GM23248 (cell line): ENCODE measurements around the gene XIST. TPM values are rescaled to one million over a fixed set of nuclear protein-coding genes. Genes with fewer than 3 reads are reported as not detected.

Experiments used
- DNase-seq: peaks from one replicate; pipeline ENCODE4 v3.0.0-alpha.2; 2015
- H2AFZ ChIP-seq: fragments of 200-600 bp; sonication (generic); 2 replicates; pipeline ENCODE4 v1.6.1; 2016; ENCODE audit warnings: antibody characterized with exemption
- H3F3A ChIP-seq: fragments of 200-600 bp; sonication (generic); 2 replicates; pipeline ENCODE4 v1.6.1; 2016; ENCODE audit warnings: mild to moderate bottlenecking, antibody characterized with exemption, mixed run types; ENCODE audit not compliant: insufficient read depth
- H3K27ac ChIP-seq: fragments of 200-600 bp; sonication (generic); 2 replicates; pipeline ENCODE4 v1.5.1; 2016; ENCODE audit warnings: mild to moderate bottlenecking
- H3K27me3 ChIP-seq: fragments of 200-600 bp; sonication (generic); replicated peaks from 2 replicates; pipeline ENCODE4 v1.6.1; 2016; ENCODE audit warnings: mild to moderate bottlenecking; ENCODE audit not compliant: insufficient read depth
- H3K36me3 ChIP-seq: fragments of 200-600 bp; sonication (generic); 2 replicates; pipeline ENCODE4 v1.6.1; 2016; ENCODE audit warnings: low read depth, mild to moderate bottlenecking
- H3K4me1 ChIP-seq: fragments of 200-600 bp; sonication (generic); 2 replicates; pipeline ENCODE4 v1.6.1; 2016; ENCODE audit warnings: mild to moderate bottlenecking; ENCODE audit not compliant: insufficient read depth
- H3K4me2 ChIP-seq: fragments of 200-600 bp; sonication (generic); one replicate; pipeline ENCODE4 v1.6.1; 2016; ENCODE audit warnings: mild to moderate bottlenecking; ENCODE audit not compliant: unreplicated experiment
- H3K4me3 ChIP-seq: fragments of 200-600 bp; sonication (generic); 2 replicates; pipeline ENCODE4 v1.5.1; 2016; ENCODE audit warnings: mild to moderate bottlenecking
- H3K79me2 ChIP-seq: fragments of 200-600 bp; sonication (generic); 2 replicates; pipeline ENCODE4 v1.6.1; 2016; ENCODE audit warnings: mild to moderate bottlenecking; ENCODE audit not compliant: insufficient read depth
- H3K9ac ChIP-seq: fragments of 200-600 bp; sonication (generic); 2 replicates; pipeline ENCODE4 v1.6.1; 2016; ENCODE audit warnings: mild to moderate bottlenecking
- H3K9me2 ChIP-seq: fragments of 200-600 bp; sonication (generic); 2 replicates; pipeline ENCODE4 v1.6.1; 2016; ENCODE audit warnings: mixed run types, mild to moderate bottlenecking, moderate library complexity; ENCODE audit not compliant: insufficient read depth
- H3K9me3 ChIP-seq: fragments of 200-600 bp; sonication (generic); one replicate; pipeline ENCODE4 v1.6.1; 2017; ENCODE audit warnings: low read depth
- H4K20me1 ChIP-seq: fragments of 200-600 bp; sonication (generic); 2 replicates; pipeline ENCODE4 v1.6.0; 2016; ENCODE audit not compliant: insufficient read depth
- EZH2 ChIP-seq: fragments of 200-600 bp; sonication (generic); IDR thresholded peaks from 2 replicates; pipeline ENCODE4 v1.6.1; 2018; ENCODE audit warnings: antibody characterized with exemption, mild to moderate bottlenecking; ENCODE audit not compliant: insufficient read depth, poor library complexity, severe bottlenecking
- EZH2phosphoT487 ChIP-seq: fragments of 200-600 bp; sonication (generic); IDR thresholded peaks from 2 replicates; pipeline ENCODE4 v1.6.1; 2018; ENCODE audit warnings: antibody characterized with exemption, moderate library complexity, mild to moderate bottlenecking, low read depth; ENCODE audit not compliant: insufficient read depth
- WGBS, 2 experiments: methylation state at CpG; one replicate each; pipeline ENCODE4 v1.1.6; 2015 to 2017; ENCODE audit warnings: low lambda C conversion rate in 2 of 2, low coverage in 1 of 2; ENCODE audit errors: missing lambda C conversion rate in 2 of 2; 5-methylcytosine and 5-hydroxymethylcytosine counted together
- in situ Hi-C: fragments of 300-500 bp; cut with MboI; formaldehyde crosslinking; loops from 2 replicates; pipeline ENCODE4 v1.15.0; 2020
- polyA plus RNA-seq: library from polyadenylated mRNA; unstranded; fragments of >200 nt; fragmentation: Nextera tagmentation; extraction: Ambion mirVana; gene quantifications from 2 replicates; pipeline ENCODE4 v1.2.1, GENCODE V29; 2016
- total RNA-seq: library from RNA; depleted of rRNA; stranded (reverse); fragments of >200 nt; shearing (Covaris generic); gene quantifications from 2 replicates; pipeline ENCODE4 v1.2.3, GENCODE V29; 2014

Gene XIST
- total and polyA plus RNA-seq, 2 experiments from 2014 or later, result not detected

- Histone ChIP-seq H3K4me3 (no peak overlapping the region), H3F3A (no peaks in the 10 kb centered on the region), H3K27me3 (no peaks in the 10 kb centered on the region), H2AFZ (no peak overlapping the region), H4K20me1 (no peaks in the 10 kb centered on the region), H3K4me1 (no peaks in the 10 kb centered on the region), H3K9ac (no peak overlapping the region), H3K9me3 (no peaks in the 10 kb centered on the region), H3K36me3 (no peaks in the 10 kb centered on the region), H3K9me2 (no peaks in the 10 kb centered on the region), H3K4me2 (no peak overlapping the region), H3K79me2 (no peaks in the 10 kb centered on the region), H3K27ac (no peak overlapping the region)
- 34 to 35% methylated on average over 4 of the region's 4 CpGs for WGBS, 2 experiments
- no peak for DNase-seq
- in situ Hi-C loops, result no loop called here
- no peak for TF ChIP-seq EZH2
- TF ChIP-seq EZH2phosphoT487, result no peak
Observed at GRCh38 chrX:73842541-73843234, 9.8 kb downstream of the XIST start.

- Histone ChIP-seq H3K9ac (no peak overlapping the region), H3K36me3 (no peaks in the 10 kb centered on the region), H3K27ac (no peak overlapping the region), H3K79me2 (no peaks in the 10 kb centered on the region), H3K27me3 (no peaks in the 10 kb centered on the region), H3K4me1 (no peaks in the 10 kb centered on the region), H3K4me3 (no peak overlapping the region), H4K20me1 (no peaks in the 10 kb centered on the region), H3K9me3 (no peaks in the 10 kb centered on the region), H3F3A (no peaks in the 10 kb centered on the region), H2AFZ (no peak overlapping the region), H3K4me2 (no peak overlapping the region), H3K9me2 (no peaks in the 10 kb centered on the region)
- no peak for DNase-seq
- TF ChIP-seq EZH2 (no peak), EZH2phosphoT487 (no peak)
- 46 to 66% methylated on average over 5 of the region's 5 CpGs for WGBS, 2 experiments
- in situ Hi-C loops, result no loop called here
Observed at GRCh38 chrX:73841337-73841736, 11.2 kb downstream of the XIST start.

GRCh38 chrX:73840120-73840924 is 12.2 kb downstream of the XIST start:
- H3K4me2 ChIP-seq, result no peak overlapping the region
- H3K9me2 ChIP-seq, result no peaks in the 10 kb centered on the region
- no peaks in the 10 kb centered on the region for H3K4me1 ChIP-seq
- H3K27me3 ChIP-seq, result no peaks in the 10 kb centered on the region
- H3K27ac ChIP-seq, result no peak overlapping the region
- H3K4me3 ChIP-seq, result no peak overlapping the region
- TF ChIP-seq EZH2phosphoT487, result no peak
- no peak for TF ChIP-seq EZH2
- H3K36me3 ChIP-seq, result no peaks in the 10 kb centered on the region
- in situ Hi-C loops, result no loop called here
- H3K9ac ChIP-seq, result no peak overlapping the region
- no peaks in the 10 kb centered on the region for H3F3A ChIP-seq
- H4K20me1 ChIP-seq, result no peaks in the 10 kb centered on the region
- no peak overlapping the region for H2AFZ ChIP-seq
- no peaks in the 10 kb centered on the region for H3K79me2 ChIP-seq
- WGBS, 2 experiments, result 15 to 16% methylated on average over 6 of the region's 6 CpGs
- no peak for DNase-seq
- H3K9me3 ChIP-seq, result no peaks in the 10 kb centered on the region

- no peaks in the 10 kb centered on the region for H3K79me2 ChIP-seq
- no peaks in the 10 kb centered on the region for H3F3A ChIP-seq
- in situ Hi-C loops, result no loop called here
- H2AFZ ChIP-seq, result no peak overlapping the region
- 36 to 50% methylated on average over 1 of the region's 1 CpG for WGBS, 2 experiments
- H3K36me3 ChIP-seq, result no peaks in the 10 kb centered on the region
- no peaks in the 10 kb centered on the region for H3K9me2 ChIP-seq
- no peak overlapping the region for H3K27ac ChIP-seq
- H3K4me2 ChIP-seq, result no peak overlapping the region
- H4K20me1 ChIP-seq, result no peaks in the 10 kb centered on the region
- H3K4me3 ChIP-seq, result no peak overlapping the region
- H3K4me1 ChIP-seq, result no peaks in the 10 kb centered on the region
- no peak for DNase-seq
- no peak overlapping the region for H3K9ac ChIP-seq
- H3K27me3 ChIP-seq, result no peaks in the 10 kb centered on the region
- no peaks in the 10 kb centered on the region for H3K9me3 ChIP-seq
- TF ChIP-seq EZH2 (no peak), EZH2phosphoT487 (no peak)
Observed at GRCh38 chrX:73839152-73839551, 13.4 kb downstream of the XIST start.
